ENCODE results near the gene OR4F6. TPM values are rescaled to one million over a fixed set of nuclear protein-coding genes. Genes with fewer than 3 reads are reported as not detected.

OR4F6 gene
- total RNA-seq, 1 donor from 2014 or later: not detected

- Histone ChIP-seq H3K27me3 (ENCODE audit: low read depth) (peaks cover 52% of the 10 kb centered on the region), H3K4me1 (no peaks in the 10 kb centered on the region), H3K9me3 (replicated peaks) (no peaks in the 10 kb centered on the region), H3K4me3 (no peak overlapping the region), H3K27ac (replicated peaks) (no peak overlapping the region), H3K36me3 (no peaks in the 10 kb centered on the region)
- DNase-seq: no peak
- no peak for TF ChIP-seq CTCF (IDR thresholded peaks at IDR 0.05; ENCODE audit: borderline replicate concordance)
- intact Hi-C loops (cut with micrococcal nuclease): no loop called here
Observed at GRCh38 chr15:101795455-101795854, 7.9 kb upstream of the OR4F6 start.

GRCh38 chr15:101799665-101800064 is 3.6 kb upstream of the OR4F6 start:
- TF ChIP-seq CTCF (IDR thresholded peaks at IDR 0.05; ENCODE audit: borderline replicate concordance): no peak
- intact Hi-C loops (cut with micrococcal nuclease): no loop called here
- peaks cover 6% of the 10 kb centered on the region for H3K9me3 ChIP-seq (replicated peaks)
- no peak overlapping the region for H3K27ac ChIP-seq (replicated peaks)
- no peak for DNase-seq
- no peaks in the 10 kb centered on the region for H3K36me3 ChIP-seq
- peaks cover 40% of the 10 kb centered on the region for H3K27me3 ChIP-seq (ENCODE audit: low read depth)
- no peaks in the 10 kb centered on the region for H3K4me1 ChIP-seq
- H3K4me3 ChIP-seq: no peak overlapping the region

- peaks cover 6% of the 10 kb centered on the region for H3K9me3 ChIP-seq (replicated peaks)
- no peak for DNase-seq
- no peak overlapping the region for H3K27ac ChIP-seq (replicated peaks)
- H3K4me3 ChIP-seq: no peak overlapping the region
- H3K4me1 ChIP-seq: no peaks in the 10 kb centered on the region
- TF ChIP-seq CTCF (IDR thresholded peaks at IDR 0.05; ENCODE audit: borderline replicate concordance): no peak
- intact Hi-C loops (cut with micrococcal nuclease): no loop called here
- H3K27me3 ChIP-seq (ENCODE audit: low read depth): peaks cover 35% of the 10 kb centered on the region
- no peaks in the 10 kb centered on the region for H3K36me3 ChIP-seq
Observed at GRCh38 chr15:101801048-101801447, 2.3 kb upstream of the OR4F6 start.

- H3K27ac ChIP-seq (replicated peaks): no peak overlapping the region
- peaks cover 6% of the 10 kb centered on the region for H3K9me3 ChIP-seq (replicated peaks)
- intact Hi-C loops (cut with micrococcal nuclease): no loop called here
- H3K4me1 ChIP-seq: no peaks in the 10 kb centered on the region
- TF ChIP-seq CTCF (IDR thresholded peaks at IDR 0.05; ENCODE audit: borderline replicate concordance): no peak
- H3K4me3 ChIP-seq: no peak overlapping the region
- H3K27me3 ChIP-seq (ENCODE audit: low read depth): peaks cover 36% of the 10 kb centered on the region
- no peak for DNase-seq
- no peaks in the 10 kb centered on the region for H3K36me3 ChIP-seq
Observed at GRCh38 chr15:101803676-101804075, 367 bp downstream of the OR4F6 start.

- H3K36me3 ChIP-seq: no peaks in the 10 kb centered on the region
- intact Hi-C loops (cut with micrococcal nuclease): no loop called here
- H3K27ac ChIP-seq (replicated peaks): no peak overlapping the region
- H3K4me1 ChIP-seq: no peaks in the 10 kb centered on the region
- TF ChIP-seq CTCF (IDR thresholded peaks at IDR 0.05; ENCODE audit: borderline replicate concordance): no peak
- peaks cover 6% of the 10 kb centered on the region for H3K9me3 ChIP-seq (replicated peaks)
- peaks cover 32% of the 10 kb centered on the region for H3K27me3 ChIP-seq (ENCODE audit: low read depth)
- no peak overlapping the region for H3K4me3 ChIP-seq
- no peak for DNase-seq
Observed at GRCh38 chr15:101804375-101804774, 1.1 kb downstream of the OR4F6 start.

- no peak overlapping the region for H3K4me3 ChIP-seq
- H3K36me3 ChIP-seq: no peaks in the 10 kb centered on the region
- intact Hi-C loops (cut with micrococcal nuclease): no loop called here
- no peaks in the 10 kb centered on the region for H3K4me1 ChIP-seq
- H3K9me3 ChIP-seq (replicated peaks): peaks cover 6% of the 10 kb centered on the region
- H3K27me3 ChIP-seq (ENCODE audit: low read depth): peaks cover 36% of the 10 kb centered on the region
- no peak for TF ChIP-seq CTCF (IDR thresholded peaks at IDR 0.05; ENCODE audit: borderline replicate concordance)
- DNase-seq: no peak
- no peak overlapping the region for H3K27ac ChIP-seq (replicated peaks)
Observed at GRCh38 chr15:101804941-101805340, 1.6 kb downstream of the OR4F6 start.
